Bronchial epithelial cell (primary cell): ENCODE results near the gene MED19. TPM values are rescaled to one million over a fixed set of nuclear protein-coding genes. Genes with fewer than 3 reads are reported as not detected.
A peak's percentile ranks its signal among the peaks of the same experiment; 100 is the strongest.

Source experiments
- DNase-seq: peaks from one replicate; pipeline ENCODE4 v3.0.0-alpha.2; 2010; ENCODE audit warnings: low read depth
- FAIRE-seq: peaks from 2 replicates; lab custom pipeline; 2011; peaks lifted over from hg19 to GRCh38; lab: Jason Lieb, UNC
- H3K27me3 ChIP-seq: 2 replicates; pipeline ENCODE4 v1.5.1; 2011; ENCODE audit warnings: low read length; ENCODE audit not compliant: control insufficient read depth, insufficient read depth
- H3K36me3 ChIP-seq: 2 replicates; pipeline ENCODE4 v1.5.1; 2011; ENCODE audit warnings: low read length; ENCODE audit not compliant: control insufficient read depth, insufficient read depth
- H3K4me3 ChIP-seq: 2 replicates; pipeline ENCODE4 v1.5.1; 2011; ENCODE audit warnings: mild to moderate bottlenecking, low read depth, low read length, control low read depth
- CTCF ChIP-seq: IDR thresholded peaks from 2 replicates; pipeline ENCODE4 v1.5.1; 2011; ENCODE audit warnings: mild to moderate bottlenecking, moderate library complexity, low read length, control low read depth, inconsistent platforms; ENCODE audit not compliant: insufficient read depth, severe bottlenecking
- total RNA-seq: library from RNA; depleted of rRNA; stranded (reverse); fragments of >200 nt; gene quantifications from 2 replicates; pipeline ENCODE4 v1.2.1, GENCODE V29; 2014

The MED19 gene
- total RNA-seq, 1 donor from 2014 or later, result 13.2 TPM

- no peak overlapping the region for H3K4me3 ChIP-seq
- TF ChIP-seq CTCF, result no peak
- DNase-seq (no peak), FAIRE-seq (no peak)
- H3K27me3 ChIP-seq, result no peaks in the 10 kb centered on the region
- H3K36me3 ChIP-seq, result peaks cover 11% of the 10 kb centered on the region
These were observed 34.9 kb upstream of the MED19 start for GRCh38 chr11:57746920-57747319.

- peaks cover 11% of the 10 kb centered on the region for H3K36me3 ChIP-seq
- FAIRE-seq (no peak), DNase-seq (no peak)
- no peak for TF ChIP-seq CTCF
- no peaks in the 10 kb centered on the region for H3K27me3 ChIP-seq
- H3K4me3 ChIP-seq, result no peak overlapping the region
These were observed 33.2 kb upstream of the MED19 start for GRCh38 chr11:57745206-57745605.

GRCh38 chr11:57744357-57744756 is 32.3 kb upstream of the MED19 start:
- no peak for DNase-seq
- peaks cover 11% of the 10 kb centered on the region for H3K36me3 ChIP-seq
- no peak for TF ChIP-seq CTCF
- H3K4me3 ChIP-seq, result no peak overlapping the region
- H3K27me3 ChIP-seq, result no peaks in the 10 kb centered on the region
- no peak for FAIRE-seq

GRCh38 chr11:57742087-57742452 is 30.1 kb upstream of the MED19 start:
- peaks cover 18% of the 10 kb centered on the region for H3K36me3 ChIP-seq
- TF ChIP-seq CTCF, result no peak
- no peak for DNase-seq

GRCh38 chr11:57741132-57742086 is 29.4 kb upstream of the MED19 start, which contains the start of gene SELENOH:
TSS of gene SELENOH (plus strand) at chr11:57741491. CDS start at chr11:57741596, 105 bp downstream.
- peaks cover 18% of the 10 kb centered on the region for H3K36me3 ChIP-seq
- FAIRE-seq (no peak), DNase-seq (peak; percentile 90)
- no peaks in the 10 kb centered on the region for H3K27me3 ChIP-seq
- no peak for TF ChIP-seq CTCF
- peak within 1 kb of the TSS; percentile 94 for H3K4me3 ChIP-seq

More at GRCh38 chr11:57742087-57742452, 30.1 kb upstream of the MED19 start:
- Histone ChIP-seq H3K27me3 (no peaks in the 10 kb centered on the region), H3K4me3 (peak overlapping the region; percentile 94)
- FAIRE-seq, result no peak
